B cell (primary cell): Measurements from ENCODE around the gene LRG1. TPM values are rescaled to one million over a fixed set of nuclear protein-coding genes. Genes with fewer than 3 reads are reported as not detected.

Experiments used
- ATAC-seq: fragments of 200-7000 bp; cut with Tn5 transposase; one replicate; pipeline ENCODE4 v1.10.0; 2021; ENCODE audit warnings: low read depth, mild to moderate bottlenecking, moderate number of reproducible peaks, moderate library complexity
- CTCF ChIA-PET: fragments of 350-600 bp; sonication (Branson Sonifier 250); formaldehyde crosslinking; loops from one replicate; lab custom pipeline; 2021; ENCODE audit warnings: antibody characterized with exemption, inconsistent platforms; lab: Charles Lee
- POLR2A ChIA-PET: fragments of 350-600 bp; sonication (Branson Sonifier 250); formaldehyde crosslinking; loops from one replicate; lab custom pipeline; 2021; ENCODE audit warnings: antibody characterized with exemption; lab: Charles Lee
- DNase-seq: peaks from one replicate; pipeline ENCODE4 v3.0.0; 2013
- H2AFZ ChIP-seq: 2 replicates; pipeline ENCODE4 v1.6.1; 2012; ENCODE audit warnings: mild to moderate bottlenecking, low read depth, low read length; ENCODE audit not compliant: insufficient read depth, poor library complexity, severe bottlenecking
- H3K27ac ChIP-seq, 2 donors: 1 replicate in 1 of 2; 2 replicates in 1 of 2; pipeline ENCODE4 v1.5.1; 2012 to 2013; ENCODE audit warnings: low read length in 2 of 2, mild to moderate bottlenecking in 2 of 2, moderate library complexity in 1 of 2
- H3K27me3 ChIP-seq, 4 experiments: fragments of 200-600 bp in 1 of 4; sonication (generic) in 1 of 4; replicated peaks in 1 of 4; 1 replicate in 2 of 4; 2 replicates in 2 of 4; pipeline versions ENCODE4 v1.6.1 to v1.7.0; 2013 to 2016; ENCODE audit warnings: low read length in 3 of 4, mild to moderate bottlenecking in 2 of 4, mixed read lengths in 1 of 4, moderate library complexity in 1 of 4; ENCODE audit not compliant: insufficient read depth in 4 of 4, control insufficient read depth in 3 of 4; ENCODE audit errors: control extremely low read depth in 1 of 4
- H3K36me3 ChIP-seq, 2 experiments: replicated peaks in 1 of 2; 1 replicate in 1 of 2; 2 replicates in 1 of 2; pipeline versions ENCODE4 v1.6.1 to v1.7.1; 2013; ENCODE audit warnings: low read length in 1 of 2; ENCODE audit not compliant: insufficient read depth in 2 of 2, control insufficient read depth in 1 of 2; ENCODE audit errors: control extremely low read depth in 1 of 2, extremely low read depth in 1 of 2
- H3K4me1 ChIP-seq, 2 donors: fragments of 200-600 bp in 1 of 2; sonication (generic) in 1 of 2; 1 replicate in 1 of 2; 2 replicates in 1 of 2; pipeline versions ENCODE4 v1.5.1 to v1.6.1; 2013 to 2017; ENCODE audit warnings: low read length in 2 of 2; ENCODE audit not compliant: control insufficient read depth in 2 of 2, insufficient read depth in 2 of 2
- H3K4me2 ChIP-seq: replicated peaks from 2 replicates; pipeline ENCODE3; 2012; ENCODE audit warnings: mild to moderate bottlenecking, low read depth, low read length; ENCODE audit not compliant: poor library complexity, severe bottlenecking
- H3K4me3 ChIP-seq, 5 experiments: fragments of 200-600 bp in 1 of 5; sonication (generic) in 1 of 5; 1 replicate in 3 of 5; 2 replicates in 2 of 5; pipeline versions ENCODE4 v1.5.1 to v1.7.0; 2011 to 2016; ENCODE audit warnings: low read length in 4 of 5, mild to moderate bottlenecking in 4 of 5, low read depth in 2 of 5, control low read depth in 1 of 5, moderate library complexity in 1 of 5; ENCODE audit not compliant: insufficient read depth in 1 of 5; ENCODE audit errors: control extremely low read depth in 1 of 5, extremely low read depth in 1 of 5
- H3K79me2 ChIP-seq: fragments of 200-600 bp; sonication (generic); one replicate; pipeline ENCODE4 v1.6.0; 2016; ENCODE audit warnings: low read length; ENCODE audit not compliant: control insufficient read depth, insufficient read depth
- H3K9ac ChIP-seq: fragments of 200-600 bp; sonication (generic); 2 replicates; pipeline ENCODE4 v1.6.1; 2017; ENCODE audit warnings: mild to moderate bottlenecking, low read length, moderate library complexity
- H3K9me3 ChIP-seq, 3 donors: one replicate each; pipeline versions ENCODE4 v1.6.1 to v1.7.1; 2013; ENCODE audit warnings: low read length in 2 of 3; ENCODE audit not compliant: control insufficient read depth in 2 of 3, insufficient read depth in 1 of 3; ENCODE audit errors: control extremely low read depth in 1 of 3
- H4K20me1 ChIP-seq: 2 replicates; pipeline ENCODE4 v1.6.0; 2012; ENCODE audit warnings: mild to moderate bottlenecking, low read length; ENCODE audit not compliant: insufficient read depth, control insufficient read depth, poor library complexity, severe bottlenecking
- H3K27ac Mint-ChIP-seq: one replicate; pipeline ENCODE4 v1.8.0; 2021; ENCODE audit warnings: mixed read lengths
- H3K27me3 Mint-ChIP-seq: one replicate; pipeline ENCODE4 v1.8.0; 2021; ENCODE audit warnings: mixed read lengths
- H3K4me1 Mint-ChIP-seq: one replicate; pipeline ENCODE4 v1.8.0; 2021; ENCODE audit warnings: mixed read lengths
- H3K4me3 Mint-ChIP-seq: one replicate; pipeline ENCODE4 v1.8.0; 2021; ENCODE audit warnings: mixed read lengths
- H3K9me3 Mint-ChIP-seq: one replicate; pipeline ENCODE4 v1.8.0; 2022; ENCODE audit warnings: mixed read lengths; ENCODE audit not compliant: insufficient read depth
- CTCF ChIP-seq: fragments of 200-600 bp; IDR thresholded peaks from one replicate; pipeline ENCODE4 v1.8.0; 2022; ENCODE audit warnings: antibody characterized with exemption, mild to moderate bottlenecking
- EZH2 ChIP-seq: IDR thresholded peaks from 2 replicates; pipeline ENCODE4 v1.6.1; 2012; ENCODE audit warnings: borderline replicate concordance, low read depth, mild to moderate bottlenecking, moderate library complexity, low read length; ENCODE audit not compliant: insufficient read depth, poor library complexity, severe bottlenecking
- WGBS: methylation state at CpG from one replicate; pipeline ENCODE4 v1.1.5; 2013; ENCODE audit warnings: missing lambda C conversion rate; ENCODE audit not compliant: insufficient coverage; 5-methylcytosine and 5-hydroxymethylcytosine counted together
- intact Hi-C: fragments of 100-400 bp; cut with micrococcal nuclease; formaldehyde crosslinking; loops from one replicate; pipeline ENCODE4 v1.10.0; 2022
- polyA plus RNA-seq: library from polyadenylated mRNA; depleted of rRNA; stranded (reverse); fragments of >200 nt; gene quantifications from 2 replicates; pipeline ENCODE4 v1.2.3, GENCODE V29; 2012
- total RNA-seq, 2 donors: library from RNA; stranded (reverse); fragments of 120-200 nt in 1 of 2; gene quantifications; 1 replicate in 1 of 2; 2 replicates in 1 of 2; pipeline versions ENCODE4 v1.2.3 to v1.2.4, GENCODE V29; 2013 to 2022

LRG1 gene
- total and polyA plus RNA-seq, 2 donors (not counting 1 experiment from before 2014, with no cell fraction given) = 0.21 to 0.27 TPM

- DNase-seq (peak; percentile 42), ATAC-seq (no peak)
- Histone ChIP-seq H3K4me2 (no peak overlapping the region), H3K9me3 (peaks cover 0 to 10% (median 0%) of the 10 kb centered on the region in 3 donors), H3K9ac (no peak overlapping the region), H2AFZ (no peak overlapping the region), H4K20me1 (no peaks in the 10 kb centered on the region), H3K36me3 (no peaks in the 10 kb centered on the region), H3K27me3 (no peaks in the 10 kb centered on the region), H3K4me1 (no peaks in the 10 kb centered on the region), H3K4me3 (no peak overlapping the region), H3K79me2 (no peaks in the 10 kb centered on the region), H3K27ac (no peak overlapping the region)
- intact Hi-C loops = no loop called here
- no peak for TF ChIP-seq EZH2
- TF ChIP-seq CTCF = peak; percentile 53
- no peaks in the 10 kb centered on the region for H3K4me1 Mint-ChIP-seq
- WGBS = 77% methylated on average over 51 of the region's 53 CpGs
- CTCF ChIA-PET = interaction anchor here (0.6 to 7.0 kb wide), 7 partner anchors 11 to 254 kb away, joined by 3 to 89 read pairs (median 4); partner anchors contain the start of gene PLIN5
- no peak overlapping the region for H3K27ac Mint-ChIP-seq
- POLR2A ChIA-PET = no interaction called here
- H3K27me3 Mint-ChIP-seq = peaks cover 7% of the 10 kb centered on the region
- no peak overlapping the region for H3K4me3 Mint-ChIP-seq
- H3K9me3 Mint-ChIP-seq = no peaks in the 10 kb centered on the region
Measured at GRCh38 chr19:4523306-4524110, 16.3 kb downstream of the LRG1 start.
